Tibial nerve (tissue), 4 donors: ENCODE measurements around the gene RAB10. TPM values are rescaled to one million over a fixed set of nuclear protein-coding genes. Genes with fewer than 3 reads are reported as not detected.
"Not testable (repeated sequence)": the region's sequence is repeated elsewhere in the genome, so short reads cannot be mapped to it uniquely, and the experiment has no call there.

ENCODE experiments used
- DNase-seq, 2 donors: peaks; one replicate each; pipeline ENCODE4 v3.0.0-alpha.2; 2019; ENCODE audit warnings: low spot score in 2 of 2
- H3K27ac ChIP-seq, 4 donors: fragments of 200-600 bp; sonication (generic) in 3 of 4; one replicate each; pipeline ENCODE4 v1.5.1; 2017 to 2019; ENCODE audit warnings: mild to moderate bottlenecking in 1 of 4
- H3K27me3 ChIP-seq, 2 donors: fragments of 200-600 bp; sonication (generic) in 1 of 2; one replicate each; pipeline versions ENCODE4 v1.5.1 to v1.6.0; 2017 to 2019
- H3K36me3 ChIP-seq, 3 donors: fragments of 200-600 bp; sonication (generic); one replicate each; pipeline ENCODE4 v1.5.1; 2018 to 2019
- H3K4me1 ChIP-seq, 4 donors: fragments of 200-600 bp; sonication (generic) in 3 of 4; one replicate each; pipeline ENCODE4 v1.5.1; 2017 to 2019
- H3K4me3 ChIP-seq, 4 donors: fragments of 200-600 bp; sonication (generic) in 3 of 4; one replicate each; pipeline ENCODE4 v1.5.1; 2017 to 2019; ENCODE audit warnings: mild to moderate bottlenecking in 1 of 4, moderate library complexity in 1 of 4
- H3K9me3 ChIP-seq, 4 donors: fragments of 200-600 bp; sonication (generic) in 3 of 4; one replicate each; pipeline ENCODE4 v1.5.1; 2017 to 2019
- CTCF ChIP-seq, 5 experiments: fragments of 200-600 bp in 3 of 5; fragments of 450-650 bp in 2 of 5; sonication (generic) in 3 of 5; IDR thresholded peaks; one replicate each; pipeline ENCODE4 v1.5.1; 2016 to 2019; ENCODE audit warnings: antibody characterized with exemption in 5 of 5, mild to moderate bottlenecking in 3 of 5, moderate library complexity in 2 of 5
- EP300 ChIP-seq, 2 donors: sonication (generic); formaldehyde crosslinking; IDR thresholded peaks; one replicate each; pipeline ENCODE4 v1.6.1; 2017; ENCODE audit warnings: antibody characterized with exemption in 2 of 2, mild to moderate bottlenecking in 1 of 2
- POLR2A ChIP-seq, 2 donors: fragments of 450-650 bp; IDR thresholded peaks; one replicate each; pipeline ENCODE4 v1.6.1; 2017; ENCODE audit warnings: antibody characterized with exemption in 2 of 2, mild to moderate bottlenecking in 2 of 2, moderate library complexity in 2 of 2
- WGBS, 2 donors: methylation state at CpG; one replicate each; pipeline ENCODE4 v1.1.5; 2018; 5-methylcytosine and 5-hydroxymethylcytosine counted together
- total RNA-seq, 4 donors: library from RNA; depleted of rRNA; stranded (reverse); fragments of >200 nt; gene quantifications; one replicate each; pipeline ENCODE4 v1.1.0, GENCODE V29; 2016

RAB10 gene
- total RNA-seq, 4 donors from 2014 or later, result 133 to 196 (median 155) TPM

DNA sequence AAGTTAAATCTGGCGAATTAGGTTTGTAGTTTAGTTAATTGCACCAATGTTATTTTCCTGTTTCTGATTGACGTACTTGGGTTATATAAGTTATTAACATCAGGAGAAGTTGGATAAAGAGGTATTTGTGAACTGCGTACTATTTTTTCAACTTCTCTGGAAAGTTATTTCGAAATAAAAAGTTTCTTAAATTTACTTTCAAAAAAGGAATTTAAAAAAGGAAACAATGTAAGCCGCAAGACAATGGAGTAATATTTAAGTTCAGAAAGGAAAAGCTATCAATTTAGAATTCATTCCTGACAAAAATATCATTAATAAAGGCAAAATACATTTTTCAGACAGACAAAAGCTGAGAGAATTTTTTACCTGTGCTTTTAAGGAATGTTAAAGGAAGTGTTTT, 47.7 kb downstream of the RAB10 start:
- Histone ChIP-seq H3K36me3 (no peaks in the 10 kb centered on the region), H3K4me3 (no peak overlapping the region), H3K9me3 (peaks cover 0 to 9% (median 0%) of the 10 kb centered on the region in 4 donors), H3K4me1 (peaks cover 0 to 28% (median 13%) of the 10 kb centered on the region in 4 donors), H3K27ac (peak overlapping the region in 3 of 4 donors; percentile 48 to 73 (median 70)), H3K27me3 (no peaks in the 10 kb centered on the region)
- 91 to 92% methylated on average over 5 of the region's 5 CpGs for WGBS, 2 donors
- TF ChIP-seq EP300 (IDR thresholded peaks at IDR 0.05), result no peak
- no peak for TF ChIP-seq CTCF (IDR thresholded peaks at IDR 0.05)
- DNase-seq, result no peak

DNA sequence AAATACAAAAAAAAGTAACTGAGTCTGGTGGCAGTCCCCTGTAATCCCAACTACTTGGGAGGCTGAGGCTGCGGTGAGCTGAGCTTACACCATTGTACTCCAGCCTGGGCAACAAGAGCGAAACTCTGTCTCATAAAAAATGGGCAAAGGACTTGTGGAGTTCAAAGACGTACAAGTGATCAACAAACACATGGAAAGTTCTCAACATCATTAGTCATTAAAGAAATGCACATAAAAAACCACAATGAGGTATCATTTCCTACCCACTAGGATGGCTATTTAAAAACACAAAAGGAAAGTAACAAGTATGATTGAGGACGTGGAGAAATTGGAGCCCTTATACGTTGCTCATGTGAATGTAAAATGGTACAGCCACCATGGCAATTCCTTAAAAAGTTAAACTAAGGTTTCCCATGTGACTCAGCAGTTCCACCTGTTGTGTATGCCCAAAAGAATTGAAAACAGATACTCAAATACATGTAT, 52.3 kb downstream of the RAB10 start:
- WGBS, 2 donors, result 84 to 89% methylated on average over 5 of the region's 5 CpGs
- DNase-seq, result no peak

DNA sequence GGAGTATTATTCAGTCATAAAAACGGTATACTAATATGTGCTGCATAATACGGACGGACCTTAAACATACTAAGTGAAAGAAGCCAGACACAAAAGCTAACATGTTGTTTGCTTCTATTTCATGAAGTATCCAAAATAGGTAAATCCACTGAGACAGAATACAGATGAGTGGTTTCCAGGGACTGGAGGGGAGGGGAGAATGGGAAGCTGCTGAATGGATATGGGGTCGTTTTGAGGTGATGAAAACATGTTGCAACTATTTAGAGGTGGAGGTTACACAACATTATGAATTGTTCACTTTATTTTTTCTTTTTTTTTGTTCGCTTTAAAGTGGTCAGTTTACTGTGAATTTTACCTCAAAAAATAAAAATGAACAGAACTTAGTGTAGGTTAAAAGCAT, 52.9 kb downstream of the RAB10 start:
- WGBS, 2 donors, result 78 to 80% methylated on average over 5 of the region's 5 CpGs

More for the DNA sequence above, 52.3 kb downstream of the RAB10 start:
- Histone ChIP-seq H3K27ac (no peak overlapping the region), H3K36me3 (peaks cover 0 to 4% (median 0%) of the 10 kb centered on the region in 3 donors), H3K27me3 (no peaks in the 10 kb centered on the region), H3K4me1 (peaks cover 0 to 41% (median 1%) of the 10 kb centered on the region in 4 donors), H3K9me3 (peaks cover 0 to 9% (median 0%) of the 10 kb centered on the region in 4 donors), H3K4me3 (no peak overlapping the region)
- TF ChIP-seq EP300 (IDR thresholded peaks at IDR 0.05) (no peak), POLR2A (IDR thresholded peaks at IDR 0.05) (no peak), CTCF (IDR thresholded peaks at IDR 0.05) (no peak)

DNA sequence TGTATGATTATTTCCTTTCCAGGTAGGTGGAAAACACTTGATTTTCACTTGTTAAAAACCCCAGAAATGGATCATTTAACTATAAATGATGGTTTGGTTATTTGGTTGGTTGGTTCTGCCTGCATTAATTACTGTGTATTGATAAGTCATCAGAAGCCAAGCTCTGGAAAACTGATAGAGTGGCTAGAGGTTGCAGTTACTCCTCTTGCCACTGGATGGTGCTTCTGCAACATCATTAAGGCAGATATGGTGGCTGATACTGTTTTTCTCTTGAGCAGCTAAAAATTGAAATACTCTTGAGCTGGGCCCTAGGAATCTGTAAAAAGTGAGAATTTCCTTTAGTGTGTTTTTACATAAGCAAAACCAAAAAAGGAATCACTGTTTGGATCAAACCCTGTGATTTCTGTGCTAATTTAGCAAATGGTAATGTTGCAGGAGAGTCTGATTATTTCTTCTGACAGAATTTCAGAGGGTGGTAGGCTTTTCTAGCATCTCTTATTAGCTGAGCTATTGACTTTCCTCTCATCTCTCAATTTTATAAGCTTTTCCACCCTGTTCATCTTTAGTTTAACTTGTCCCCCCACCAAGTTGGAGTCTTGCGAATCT, 54.3 kb downstream of the RAB10 start:
- Histone ChIP-seq H3K27ac (no peak overlapping the region), H3K4me1 (peaks cover 0 to 43% (median 0%) of the 10 kb centered on the region in 4 donors), H3K36me3 (peaks cover 0 to 4% (median 0%) of the 10 kb centered on the region in 3 donors), H3K27me3 (no peaks in the 10 kb centered on the region), H3K4me3 (no peak overlapping the region), H3K9me3 (peaks cover 0 to 2% (median 0%) of the 10 kb centered on the region in 4 donors)
- WGBS, 2 donors, result 100% methylated on average over 1 of the region's 1 CpG
- DNase-seq, result no peak
- TF ChIP-seq CTCF (IDR thresholded peaks at IDR 0.05), result peak; percentile 41 to 58 (median 46)
- TF ChIP-seq POLR2A (IDR thresholded peaks at IDR 0.05), result no peak
- no peak for TF ChIP-seq EP300 (IDR thresholded peaks at IDR 0.05)

More for the DNA sequence above, 52.9 kb downstream of the RAB10 start:
- no peaks in the 10 kb centered on the region for H3K27me3 ChIP-seq
- TF ChIP-seq CTCF (IDR thresholded peaks at IDR 0.05), result no peak
- no peak for TF ChIP-seq POLR2A (IDR thresholded peaks at IDR 0.05)
- no peak for TF ChIP-seq EP300 (IDR thresholded peaks at IDR 0.05)
- H3K9me3 ChIP-seq, result peaks cover 0 to 9% (median 0%) of the 10 kb centered on the region in 4 donors
- H3K27ac ChIP-seq, result no peak overlapping the region
- H3K4me1 ChIP-seq, result peaks cover 0 to 39% (median 0%) of the 10 kb centered on the region in 4 donors
- DNase-seq, result no peak
- no peak overlapping the region for H3K4me3 ChIP-seq
- peaks cover 0 to 4% (median 0%) of the 10 kb centered on the region in 3 donors for H3K36me3 ChIP-seq

DNA sequence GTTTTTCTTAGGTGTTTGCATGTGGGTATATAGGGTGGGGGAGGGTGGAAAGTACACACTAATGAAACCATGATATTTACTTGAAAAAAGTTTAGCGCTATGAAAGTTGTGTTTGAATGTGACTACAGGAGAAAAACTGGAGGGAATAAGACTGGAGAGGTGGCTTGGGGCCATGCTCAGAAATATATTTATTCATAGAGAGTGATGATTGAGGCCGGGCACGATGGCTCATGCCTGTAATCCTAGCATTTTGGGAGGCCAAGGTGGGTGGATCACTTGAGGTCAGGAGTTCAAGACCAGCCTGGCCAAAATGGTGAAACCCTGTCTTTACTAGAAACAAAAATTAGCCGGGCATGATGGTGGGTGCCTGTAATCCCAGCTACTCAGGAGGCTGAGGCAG, 55.0 kb downstream of the RAB10 start:
- H3K27me3 ChIP-seq, H3K4me3 ChIP-seq, H3K36me3 ChIP-seq, H3K27ac ChIP-seq, DNase-seq, H3K9me3 ChIP-seq: not testable (repeated sequence)
- peaks cover 0 to 43% (median 0%) of the 10 kb centered on the region in 4 donors for H3K4me1 ChIP-seq
- WGBS, 2 donors, result 91% methylated on average over 4 of the region's 4 CpGs
